CD4-positive, alpha-beta T cell (primary cell): ENCODE data around the gene PADI4. TPM values are rescaled to one million over a fixed set of nuclear protein-coding genes. Genes with fewer than 3 reads are reported as not detected.

Source experiments
- ATAC-seq: fragments of 200-7000 bp; cut with Tn5 transposase; one replicate; pipeline ENCODE4 v1.10.0; 2022; ENCODE audit warnings: mild to moderate bottlenecking; ENCODE audit not compliant: poor library complexity
- CTCF ChIA-PET: fragments of 350-600 bp; sonication (Branson Sonifier 250); formaldehyde crosslinking; loops from one replicate; lab custom pipeline; 2021; ENCODE audit warnings: antibody characterized with exemption, inconsistent platforms; lab: Charles Lee
- POLR2A ChIA-PET: fragments of 350-600 bp; sonication (Branson Sonifier 250); formaldehyde crosslinking; loops from one replicate; lab custom pipeline; 2021; ENCODE audit warnings: antibody characterized with exemption, inconsistent platforms; lab: Charles Lee
- DNase-seq, 14 experiments: peaks; one replicate each; pipeline ENCODE4 v3.0.0-alpha.2; 2013 to 2020; ENCODE audit warnings: mixed read lengths in 2 of 14
- H3K27ac ChIP-seq, 2 donors: one replicate each; pipeline versions ENCODE4 v1.5.1 to v1.7.0; 2013; ENCODE audit warnings: low read length in 2 of 2, low read depth in 1 of 2, mild to moderate bottlenecking in 1 of 2
- H3K27me3 ChIP-seq, 2 experiments: 1 replicate in 1 of 2; 2 replicates in 1 of 2; pipeline versions ENCODE4 v1.6.1 to v1.7.0; 2013; ENCODE audit warnings: low read length in 2 of 2, control low read depth in 1 of 2, mild to moderate bottlenecking in 1 of 2, moderate library complexity in 1 of 2; ENCODE audit not compliant: insufficient read depth in 2 of 2, control insufficient read depth in 1 of 2
- H3K36me3 ChIP-seq: one replicate; pipeline ENCODE4 v1.6.1; 2013; ENCODE audit warnings: low read length, control low read depth; ENCODE audit not compliant: insufficient read depth
- H3K4me1 ChIP-seq: one replicate; pipeline ENCODE4 v1.6.1; 2013; ENCODE audit warnings: low read length, control low read depth; ENCODE audit not compliant: insufficient read depth
- H3K4me3 ChIP-seq: one replicate; pipeline ENCODE4 v1.5.1; 2013; ENCODE audit warnings: mild to moderate bottlenecking, low read length, moderate library complexity
- H3K9me3 ChIP-seq, 2 experiments: 1 replicate in 1 of 2; 2 replicates in 1 of 2; pipeline versions ENCODE4 v1.6.1 to v1.7.0; 2013; ENCODE audit warnings: low read length in 2 of 2, mild to moderate bottlenecking in 2 of 2, control low read depth in 1 of 2, moderate library complexity in 1 of 2; ENCODE audit not compliant: control insufficient read depth in 1 of 2, insufficient read depth in 1 of 2
- H3K27ac Mint-ChIP-seq: one replicate; pipeline ENCODE4 v1.8.0; 2020; ENCODE audit warnings: mixed read lengths
- H3K27me3 Mint-ChIP-seq: one replicate; pipeline ENCODE4 v1.8.0; 2021; ENCODE audit warnings: mixed read lengths
- H3K36me3 Mint-ChIP-seq: one replicate; pipeline ENCODE4 v1.8.0; 2021; ENCODE audit warnings: low read depth, mixed read lengths
- H3K4me1 Mint-ChIP-seq: one replicate; pipeline ENCODE4 v1.8.0; 2021; ENCODE audit warnings: low read depth, mixed read lengths
- H3K4me3 Mint-ChIP-seq: one replicate; pipeline ENCODE4 v1.8.0; 2020; ENCODE audit warnings: mild to moderate bottlenecking, mixed read lengths
- H3K9me3 Mint-ChIP-seq: one replicate; pipeline ENCODE4 v1.8.0; 2020; ENCODE audit warnings: mixed read lengths
- CTCF ChIP-seq: fragments of 200-600 bp; IDR thresholded peaks from one replicate; pipeline ENCODE4 v1.8.0; 2022; ENCODE audit warnings: antibody characterized with exemption, mild to moderate bottlenecking
- intact Hi-C, 2 experiments: fragments of 100-400 bp; cut with DNase I in 1 of 2; cut with micrococcal nuclease in 1 of 2; formaldehyde crosslinking; loops; one replicate each; pipeline versions ENCODE4 v1.15.1 to v1.9.0; 2023 to 2025; cut with DNase I, micrococcal nuclease
- total RNA-seq, 174 experiments: library from RNA in 2 of 174; stranded (reverse) in 2 of 174; gene quantifications; one replicate each; pipeline ENCODE4 v1.2.3 and lab custom pipeline; 2021 to 2026

PADI4 gene
- total RNA-seq, 2 experiments from 2014 or later = 0.41 to 0.75 TPM

DNA sequence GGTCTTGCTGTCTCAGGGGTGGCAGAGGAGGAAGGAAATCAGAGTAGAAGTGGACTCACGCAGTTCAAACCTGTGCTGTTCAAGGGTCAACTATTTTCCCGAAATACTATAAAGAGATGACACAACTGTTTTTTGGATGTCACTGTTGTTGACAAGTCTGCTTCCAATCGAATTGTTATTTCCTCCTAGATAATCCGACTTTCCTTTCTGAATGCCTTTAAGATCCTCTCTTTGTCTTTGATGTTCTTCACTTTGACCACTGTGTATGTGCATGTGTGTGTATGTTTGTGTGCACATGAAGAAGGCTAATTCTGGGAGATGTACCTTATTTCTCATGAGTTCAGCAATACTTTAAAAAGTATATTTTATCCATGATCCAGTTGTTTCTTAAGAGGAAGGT lies 21.6 kb downstream of the PADI4 start:
- Mint-ChIP-seq H3K27me3 (peaks cover 33% of the 10 kb centered on the region), H3K4me3 (no peak overlapping the region), H3K9me3 (no peaks in the 10 kb centered on the region), H3K36me3 (no peaks in the 10 kb centered on the region), H3K4me1 (no peaks in the 10 kb centered on the region), H3K27ac (no peak overlapping the region)
- no peak for DNase-seq
- no peak overlapping the region for H3K27ac ChIP-seq
- POLR2A ChIA-PET = no interaction called here
- H3K9me3 ChIP-seq = peaks cover 0 to 4% of the 10 kb centered on the region in 2 experiments
- no peaks in the 10 kb centered on the region for H3K4me1 ChIP-seq
- H3K36me3 ChIP-seq = no peaks in the 10 kb centered on the region
- intact Hi-C loops = loop anchor here in 1 of 2 experiments (10.0 kb wide), 1 partner anchor 205 kb away; no protein-coding TSS in a partner anchor
- no peak for TF ChIP-seq CTCF
- H3K4me3 ChIP-seq = no peak overlapping the region
- CTCF ChIA-PET = no interaction called here
- no peak for ATAC-seq
- H3K27me3 ChIP-seq = peaks cover 5% of the 10 kb centered on the region in 2 experiments

DNA sequence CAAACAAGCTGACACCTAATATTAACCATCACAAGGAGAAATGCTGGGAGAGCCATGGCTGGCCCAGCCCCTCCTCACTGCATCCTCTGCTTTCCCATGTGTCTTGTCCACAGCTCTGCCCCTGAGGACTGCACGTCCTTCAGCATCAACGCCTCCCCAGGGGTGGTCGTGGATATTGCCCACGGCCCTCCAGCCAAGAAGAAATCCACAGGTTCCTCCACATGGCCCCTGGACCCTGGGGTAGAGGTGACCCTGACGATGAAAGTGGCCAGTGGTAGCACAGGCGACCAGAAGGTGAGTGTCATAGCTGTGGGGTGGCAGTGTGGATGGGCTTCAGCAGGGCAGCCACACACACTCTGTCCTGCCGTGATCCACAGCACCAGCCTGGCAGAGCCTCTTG lies 22.9 kb downstream of the PADI4 start:
- intact Hi-C loops = loop anchor here in 1 of 2 experiments (10.0 kb wide), 1 partner anchor 206 kb away; no protein-coding TSS in a partner anchor
- DNase-seq (no peak), ATAC-seq (no peak)
- Histone ChIP-seq H3K27ac (no peak overlapping the region), H3K36me3 (no peaks in the 10 kb centered on the region), H3K9me3 (peaks cover 0 to 4% of the 10 kb centered on the region in 2 experiments), H3K4me3 (no peak overlapping the region), H3K4me1 (peaks cover under 1% of the 10 kb centered on the region), H3K27me3 (peaks cover 5% of the 10 kb centered on the region in 2 experiments)
- Mint-ChIP-seq H3K4me1 (no peaks in the 10 kb centered on the region), H3K9me3 (no peaks in the 10 kb centered on the region), H3K36me3 (no peaks in the 10 kb centered on the region), H3K27ac (no peak overlapping the region), H3K27me3 (peaks cover 34% of the 10 kb centered on the region), H3K4me3 (no peak overlapping the region)
- no peak for TF ChIP-seq CTCF
- POLR2A ChIA-PET = no interaction called here
- CTCF ChIA-PET = no interaction called here

- no peaks in the 10 kb centered on the region for H3K36me3 Mint-ChIP-seq
Measured at GRCh38 chr1:17333081-17333480, 25.1 kb downstream of the PADI4 start.

More at GRCh38 chr1:17333081-17333480, 25.1 kb downstream of the PADI4 start:
- Histone ChIP-seq H3K27ac (no peak overlapping the region), H3K4me1 (peaks cover 3% of the 10 kb centered on the region), H3K9me3 (peaks cover 0 to 4% of the 10 kb centered on the region in 2 experiments), H3K27me3 (peaks cover 5% of the 10 kb centered on the region in 2 experiments), H3K4me3 (no peak overlapping the region), H3K36me3 (no peaks in the 10 kb centered on the region)
- H3K27me3 Mint-ChIP-seq = peaks cover 43% of the 10 kb centered on the region
- no peaks in the 10 kb centered on the region for H3K4me1 Mint-ChIP-seq
- no peaks in the 10 kb centered on the region for H3K9me3 Mint-ChIP-seq
- H3K27ac Mint-ChIP-seq = no peak overlapping the region
- ATAC-seq = no peak
- no peak overlapping the region for H3K4me3 Mint-ChIP-seq
- no peak for DNase-seq
- intact Hi-C loops = loop anchor here in 1 of 2 experiments (10.0 kb wide), 1 partner anchor 208 kb away; no protein-coding TSS in a partner anchor
- POLR2A ChIA-PET = no interaction called here
- CTCF ChIA-PET = no interaction called here
- TF ChIP-seq CTCF = no peak
